ENCODE data around the gene MMP23B. TPM values are rescaled to one million over a fixed set of nuclear protein-coding genes. Genes with fewer than 3 reads are reported as not detected.

The MMP23B gene
- polyA plus RNA-seq, 10 donors: 17.5 to 52.0 (median 25.9) TPM

Other genes starting within 250 kb of the MMP23B start
- 100 to 1,000 TPM in 9 of 10 donors, 10 to 100 TPM in 1; 99.5 to 280 (median 146) TPM for gene CCNL2, start 232.8 kb upstream of the MMP23B start, polyA plus RNA-seq (ENCODE audit: insufficient read length in 10 of 10)
- gene MRPL20, start 224.9 kb upstream of the MMP23B start, polyA plus RNA-seq (ENCODE audit: insufficient read length in 10 of 10): 100 to 1,000 TPM in 7 of 10 donors, 10 to 100 TPM in 3; 93.2 to 116 (median 110) TPM
- gene ANKRD65, start 210.9 kb upstream of the MMP23B start, polyA plus RNA-seq (ENCODE audit: insufficient read length in 10 of 10): 10 to 100 TPM; 10.3 to 15.7 (median 14.3) TPM
- 10 to 100 TPM; 39.3 to 78.6 (median 50.7) TPM for gene VWA1, start 196.5 kb upstream of the MMP23B start, polyA plus RNA-seq (ENCODE audit: insufficient read length in 10 of 10)
- 1 to 10 TPM in 1 of 10 donors, under 1 TPM in 9; 0.25 to 1.5 (median 0.61) TPM for gene ATAD3C, start 182.5 kb upstream of the MMP23B start, polyA plus RNA-seq (ENCODE audit: insufficient read length in 10 of 10)
- gene ATAD3B, start 160.4 kb upstream of the MMP23B start, polyA plus RNA-seq (ENCODE audit: insufficient read length in 10 of 10): 10 to 100 TPM in 8 of 10 donors, 1 to 10 TPM in 2; 8.5 to 14.5 (median 12.0) TPM
- gene ATAD3A, start 120.0 kb upstream of the MMP23B start, polyA plus RNA-seq (ENCODE audit: insufficient read length in 10 of 10): 10 to 100 TPM; 10.2 to 21.1 (median 17.9) TPM
- gene TMEM240, start 91.5 kb upstream of the MMP23B start, polyA plus RNA-seq (ENCODE audit: insufficient read length in 10 of 10): 1 to 10 TPM; 1.7 to 8.0 (median 3.5) TPM
- 10 to 100 TPM; 80.9 to 98.9 (median 86.8) TPM for gene SSU72, start 57.3 kb upstream of the MMP23B start, polyA plus RNA-seq (ENCODE audit: insufficient read length in 10 of 10)
- gene FNDC10, start 32.0 kb upstream of the MMP23B start, polyA plus RNA-seq (ENCODE audit: insufficient read length in 10 of 10): 1 to 10 TPM in 9 of 10 donors, under 1 TPM in 1; 0.97 to 3.9 (median 2.1) TPM
- gene MIB2, start 16.7 kb upstream of the MMP23B start, polyA plus RNA-seq (ENCODE audit: insufficient read length in 10 of 10): 10 to 100 TPM; 34.0 to 75.0 (median 57.5) TPM
- 10 to 100 TPM; 31.1 to 35.7 (median 33.1) TPM for gene CDK11B, start 26.8 kb downstream of the MMP23B start, polyA plus RNA-seq (ENCODE audit: insufficient read length in 10 of 10)
- 10 to 100 TPM; 29.1 to 61.6 (median 45.5) TPM for gene SLC35E2B, start 60.6 kb downstream of the MMP23B start, polyA plus RNA-seq (ENCODE audit: insufficient read length in 10 of 10)
- 10 to 100 TPM; 16.7 to 31.9 (median 21.2) TPM for gene CDK11A, start 92.2 kb downstream of the MMP23B start, polyA plus RNA-seq (ENCODE audit: insufficient read length in 10 of 10)
- 10 to 100 TPM; 25.1 to 40.0 (median 30.4) TPM for gene NADK, start 146.3 kb downstream of the MMP23B start, polyA plus RNA-seq (ENCODE audit: insufficient read length in 10 of 10)